HG02678 (cell line): ENCODE data around the gene FOXI2.

Source experiments
- ATAC-seq: cut with Tn5 transposase; IDR thresholded peaks from one replicate; pipeline ENCODE4 v1.9.1; 2021; ENCODE audit warnings: mild to moderate bottlenecking, moderate library complexity; ENCODE audit not compliant: unreplicated experiment

FOXI2 gene

GRCh38 chr10:127736915-127737562 is at the start of gene FOXI2:
TSS of gene FOXI2 (plus strand) at chr10:127737185. CDS start at chr10:127737274, 89 bp downstream.
- no peak for ATAC-seq

- no peak for ATAC-seq
Observed at GRCh38 chr10:127687548-127687947, 49.4 kb upstream of the FOXI2 start.

- no peak for ATAC-seq
Observed at GRCh38 chr10:127690176-127690835, 46.7 kb upstream of the FOXI2 start.

- ATAC-seq, result no peak
Observed at GRCh38 chr10:127694580-127695193, 42.3 kb upstream of the FOXI2 start.

- no peak for ATAC-seq
Observed at GRCh38 chr10:127695431-127695830, 41.6 kb upstream of the FOXI2 start.

- ATAC-seq, result no peak
Observed at GRCh38 chr10:127698886-127699285, 38.1 kb upstream of the FOXI2 start.

GRCh38 chr10:127699311-127699710 is 37.7 kb upstream of the FOXI2 start:
- no peak for ATAC-seq

GRCh38 chr10:127702271-127702670 is 34.7 kb upstream of the FOXI2 start:
- ATAC-seq, result no peak

GRCh38 chr10:127715249-127715648 is 21.7 kb upstream of the FOXI2 start:
- no peak for ATAC-seq

- no peak for ATAC-seq
Observed at GRCh38 chr10:127715782-127716378, 21.1 kb upstream of the FOXI2 start.

- no peak for ATAC-seq
Observed at GRCh38 chr10:127720142-127720541, 16.8 kb upstream of the FOXI2 start.

- ATAC-seq, result no peak
Observed at GRCh38 chr10:127720903-127721302, 16.1 kb upstream of the FOXI2 start.

- ATAC-seq, result no peak
Observed at GRCh38 chr10:127734753-127735152, 2.2 kb upstream of the FOXI2 start.

GRCh38 chr10:127735156-127735555 is 1.8 kb upstream of the FOXI2 start:
- no peak for ATAC-seq

GRCh38 chr10:127735723-127736221 is 1.2 kb upstream of the FOXI2 start:
- ATAC-seq, result no peak

- ATAC-seq, result no peak
Observed at GRCh38 chr10:127736222-127736914, 617 bp upstream of the FOXI2 start.

GRCh38 chr10:127737563-127738511 is 852 bp downstream of the FOXI2 start:
- no peak for ATAC-seq

GRCh38 chr10:127738512-127739424 is 1.8 kb downstream of the FOXI2 start:
- ATAC-seq, result no peak

GRCh38 chr10:127739908-127740307 is 2.9 kb downstream of the FOXI2 start:
- no peak for ATAC-seq
